Left lung (tissue), 10 donors: ENCODE measurements around the gene ST7. TPM values are rescaled to one million over a fixed set of nuclear protein-coding genes. Genes with fewer than 3 reads are reported as not detected.

Experiments
- ATAC-seq: fragments of 200-7000 bp; cut with Tn5 transposase; one replicate; pipeline ENCODE4 v1.9.1; 2020; ENCODE audit warnings: moderate library complexity
- DNase-seq, 4 donors: peaks; one replicate each; pipeline ENCODE4 v3.0.0-alpha.2; 2013 to 2020
- H3K27ac ChIP-seq, 2 donors: fragments of 200-600 bp; sonication (generic) in 1 of 2; one replicate each; pipeline versions ENCODE4 v1.5.0 to v1.8.0; 2020 to 2021
- H3K27me3 ChIP-seq, 2 donors: fragments of 200-600 bp; sonication (generic) in 1 of 2; one replicate each; pipeline versions ENCODE4 v1.5.0 to v1.8.0; 2020 to 2021
- H3K36me3 ChIP-seq, 2 donors: fragments of 200-600 bp; sonication (generic) in 1 of 2; one replicate each; pipeline versions ENCODE4 v1.5.0 to v1.8.0; 2020 to 2021
- H3K4me1 ChIP-seq, 2 donors: fragments of 200-600 bp; one replicate each; pipeline ENCODE4 v1.8.0; 2021
- H3K4me3 ChIP-seq, 2 donors: fragments of 200-600 bp; sonication (generic) in 1 of 2; one replicate each; pipeline versions ENCODE4 v1.5.0 to v1.8.0; 2020 to 2021; ENCODE audit warnings: mild to moderate bottlenecking in 1 of 2
- H3K9me3 ChIP-seq, 2 donors: fragments of 200-600 bp; sonication (generic) in 1 of 2; one replicate each; pipeline versions ENCODE4 v1.5.0 to v1.8.0; 2020 to 2021
- CTCF ChIP-seq, 2 donors: fragments of 200-600 bp; sonication (generic) in 1 of 2; IDR thresholded peaks; one replicate each; pipeline versions ENCODE4 v1.5.0 to v1.8.0; 2021; ENCODE audit warnings: antibody characterized with exemption in 2 of 2
- intact Hi-C, 2 donors: fragments of 100-400 bp; cut with DNase I; formaldehyde crosslinking; loops; one replicate each; pipeline versions ENCODE4 v1.11.2 to v1.14.2; 2022
- polyA plus RNA-seq, 6 donors: library from polyadenylated mRNA; unstranded; fragments of 120-200 nt; gene quantifications; one replicate each; pipeline ENCODE4 v1.2.1, GENCODE V29; 2013; ENCODE audit not compliant: insufficient read length in 6 of 6
- total RNA-seq, 2 donors: library from RNA; stranded (reverse); fragmentation: NEBNext Ultra II Directional; extraction: Animal tissue kit (Norgen Biotek cat#: 25700); gene quantifications; one replicate each; pipeline ENCODE4 v1.2.1, GENCODE V29; 2021
- donor health status: DM: no; HTN: yes; CAD: no.
- donor health status: DM: no; HTN: no; CAD: no.

Gene ST7
- total and polyA plus RNA-seq, 8 donors = 36.3 to 60.6 (median 48.4) TPM

- Histone ChIP-seq H3K27ac (no peak overlapping the region), H3K9me3 (no peaks in the 10 kb centered on the region), H3K4me1 (no peaks in the 10 kb centered on the region), H3K27me3 (no peaks in the 10 kb centered on the region), H3K4me3 (no peak overlapping the region), H3K36me3 (peaks cover 0 to 6% of the 10 kb centered on the region in 2 donors)
- no peak for TF ChIP-seq CTCF (IDR thresholded peaks at IDR 0.05)
- ATAC-seq (no peak), DNase-seq (no peak)
- intact Hi-C loops = no loop called here
These were observed 225.3 kb downstream of the ST7 start for GRCh38 chr7:117178600-117178999.

- Histone ChIP-seq H3K36me3 (peaks cover 1 to 3% of the 10 kb centered on the region in 2 donors), H3K27ac (no peak overlapping the region), H3K4me1 (no peaks in the 10 kb centered on the region), H3K4me3 (no peak overlapping the region), H3K9me3 (no peaks in the 10 kb centered on the region), H3K27me3 (no peaks in the 10 kb centered on the region)
- DNase-seq (no peak), ATAC-seq (no peak)
- intact Hi-C loops = no loop called here
- TF ChIP-seq CTCF (IDR thresholded peaks at IDR 0.05) = no peak
These were observed 226.4 kb downstream of the ST7 start for GRCh38 chr7:117179701-117180100.

GRCh38 chr7:117183729-117184128 lies 230.4 kb downstream of the ST7 start:
- H3K4me3 ChIP-seq = no peak overlapping the region

GRCh38 chr7:117184367-117184766 lies 231.1 kb downstream of the ST7 start:
- H3K27me3 ChIP-seq = no peaks in the 10 kb centered on the region
- TF ChIP-seq CTCF (IDR thresholded peaks at IDR 0.05) = no peak
- H3K4me3 ChIP-seq = no peak overlapping the region
- ATAC-seq (no peak), DNase-seq (no peak)
- peaks cover 0 to 3% of the 10 kb centered on the region in 2 donors for H3K36me3 ChIP-seq
- intact Hi-C loops = no loop called here
- H3K27ac ChIP-seq = no peak overlapping the region
- H3K4me1 ChIP-seq = no peaks in the 10 kb centered on the region
- H3K9me3 ChIP-seq = no peaks in the 10 kb centered on the region

More at GRCh38 chr7:117183729-117184128, 230.4 kb downstream of the ST7 start:
- no peak overlapping the region for H3K27ac ChIP-seq
- H3K9me3 ChIP-seq = no peaks in the 10 kb centered on the region
- peaks cover 0 to 3% of the 10 kb centered on the region in 2 donors for H3K36me3 ChIP-seq
- TF ChIP-seq CTCF (IDR thresholded peaks at IDR 0.05) = no peak
- DNase-seq (no peak), ATAC-seq (no peak)
- no peaks in the 10 kb centered on the region for H3K27me3 ChIP-seq
- no peaks in the 10 kb centered on the region for H3K4me1 ChIP-seq
- intact Hi-C loops = no loop called here

- TF ChIP-seq CTCF (IDR thresholded peaks at IDR 0.05) = no peak
- intact Hi-C loops = no loop called here
- DNase-seq = no peak
- no peak for ATAC-seq
- Histone ChIP-seq H3K36me3 (peaks cover 3 to 6% of the 10 kb centered on the region in 2 donors), H3K9me3 (no peaks in the 10 kb centered on the region), H3K27ac (no peak overlapping the region), H3K4me1 (no peaks in the 10 kb centered on the region), H3K4me3 (no peak overlapping the region), H3K27me3 (no peaks in the 10 kb centered on the region)
These were observed 231.8 kb downstream of the ST7 start for GRCh38 chr7:117185124-117185523.
